ENCODE data around the gene AGBL4. TPM values are rescaled to one million over a fixed set of nuclear protein-coding genes. Genes with fewer than 3 reads are reported as not detected.

AGBL4 gene
- total and polyA plus RNA-seq, 11 donors = 0.40 to 1.4 (median 0.54) TPM; not detected in 3

DNA sequence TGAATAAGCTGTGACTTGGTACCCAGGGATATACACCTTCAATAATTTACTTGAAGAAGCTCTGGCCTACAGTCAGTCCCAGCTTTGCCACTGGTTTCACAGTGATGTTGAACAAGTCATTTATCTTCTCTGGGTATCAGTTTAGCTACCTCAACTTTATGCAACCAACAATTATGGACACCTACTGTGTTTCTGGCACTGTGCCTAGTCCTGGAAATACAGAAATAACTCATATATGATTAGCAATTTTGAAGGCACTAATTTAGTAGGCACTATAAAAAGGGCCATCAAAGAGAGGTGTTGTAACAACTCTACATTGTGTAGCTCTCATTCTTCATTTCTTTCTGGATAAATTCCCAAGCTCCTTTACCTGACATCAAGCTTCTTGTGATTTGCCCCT lies 1463.2 kb downstream of the AGBL4 start:
- no peak overlapping the region for H3K4me3 ChIP-seq
- no peak for ATAC-seq
- no peak for DNase-seq
- H3K9me3 ChIP-seq = no peaks in the 10 kb centered on the region
- intact Hi-C loops (cut with DNase I) = no loop called here
- no peaks in the 10 kb centered on the region for H3K4me1 ChIP-seq
- H3K27ac ChIP-seq = no peak overlapping the region
- TF ChIP-seq POLR2A (IDR thresholded peaks at IDR 0.05) = no peak
- TF ChIP-seq, protein P1, sequence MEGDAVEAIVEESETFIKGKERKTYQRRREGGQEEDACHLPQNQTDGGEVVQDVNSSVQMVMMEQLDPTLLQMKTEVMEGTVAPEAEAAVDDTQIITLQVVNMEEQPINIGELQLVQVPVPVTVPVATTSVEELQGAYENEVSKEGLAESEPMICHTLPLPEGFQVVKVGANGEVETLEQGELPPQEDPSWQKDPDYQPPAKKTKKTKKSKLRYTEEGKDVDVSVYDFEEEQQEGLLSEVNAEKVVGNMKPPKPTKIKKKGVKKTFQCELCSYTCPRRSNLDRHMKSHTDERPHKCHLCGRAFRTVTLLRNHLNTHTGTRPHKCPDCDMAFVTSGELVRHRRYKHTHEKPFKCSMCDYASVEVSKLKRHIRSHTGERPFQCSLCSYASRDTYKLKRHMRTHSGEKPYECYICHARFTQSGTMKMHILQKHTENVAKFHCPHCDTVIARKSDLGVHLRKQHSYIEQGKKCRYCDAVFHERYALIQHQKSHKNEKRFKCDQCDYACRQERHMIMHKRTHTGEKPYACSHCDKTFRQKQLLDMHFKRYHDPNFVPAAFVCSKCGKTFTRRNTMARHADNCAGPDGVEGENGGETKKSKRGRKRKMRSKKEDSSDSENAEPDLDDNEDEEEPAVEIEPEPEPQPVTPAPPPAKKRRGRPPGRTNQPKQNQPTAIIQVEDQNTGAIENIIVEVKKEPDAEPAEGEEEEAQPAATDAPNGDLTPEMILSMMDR (IDR thresholded peaks at IDR 0.05) = no peak
- H3K27me3 ChIP-seq = no peaks in the 10 kb centered on the region
- no peaks in the 10 kb centered on the region for H3K36me3 ChIP-seq

DNA sequence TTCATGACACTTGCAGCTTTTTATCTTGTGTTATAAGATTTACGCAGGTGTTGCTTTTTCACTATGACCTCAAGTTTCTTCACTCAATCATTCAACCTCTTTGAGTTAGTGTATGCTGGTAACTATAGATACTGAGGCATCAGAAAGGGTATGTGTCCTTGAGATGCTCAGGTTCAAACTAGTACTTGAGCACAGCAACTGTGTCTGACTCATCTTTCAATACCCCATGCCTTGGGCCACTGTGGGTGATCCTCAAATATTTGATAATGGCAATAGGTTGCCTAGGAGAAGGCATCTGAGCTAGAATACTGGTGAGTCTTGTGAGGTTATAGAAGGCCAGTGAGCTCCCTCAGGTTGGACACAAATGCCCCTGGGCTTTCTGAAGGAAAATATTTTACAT lies 1463.6 kb downstream of the AGBL4 start:
- intact Hi-C loops (cut with DNase I) = no loop called here
- no peaks in the 10 kb centered on the region for H3K27me3 ChIP-seq
- H3K36me3 ChIP-seq = no peaks in the 10 kb centered on the region
- ATAC-seq = no peak
- H3K9me3 ChIP-seq = no peaks in the 10 kb centered on the region
- no peaks in the 10 kb centered on the region for H3K4me1 ChIP-seq
- 46 to 96% (median 93%) methylated on average over 1 of the region's 1 CpG for WGBS, 4 donors
- H3K27ac ChIP-seq = no peak overlapping the region
- H3K4me3 ChIP-seq = no peak overlapping the region
- TF ChIP-seq, protein P1 (IDR thresholded peaks at IDR 0.05) = no peak
- TF ChIP-seq POLR2A (IDR thresholded peaks at IDR 0.05) = no peak
- DNase-seq = no peak

DNA sequence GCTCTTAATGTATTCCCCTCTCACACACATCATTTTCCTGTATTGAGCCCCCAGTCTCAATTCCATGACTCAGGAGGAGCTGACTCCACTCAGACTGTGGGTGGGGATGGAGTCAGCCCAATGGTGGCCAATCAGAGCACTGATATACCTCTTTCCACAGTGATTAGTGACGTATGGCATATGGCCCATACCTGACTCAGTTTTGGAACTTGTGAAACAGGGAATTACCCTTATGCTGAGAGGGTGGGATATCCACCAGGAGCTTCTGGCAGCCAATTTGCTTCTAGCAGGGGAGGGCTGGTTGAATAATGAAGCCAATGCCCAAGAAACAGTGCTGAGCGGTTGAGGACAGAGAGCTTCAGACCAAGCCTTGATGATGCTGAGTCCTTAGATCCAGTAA lies 1465.4 kb downstream of the AGBL4 start:
- TF ChIP-seq, protein P1 (IDR thresholded peaks at IDR 0.05) = no peak
- TF ChIP-seq POLR2A (IDR thresholded peaks at IDR 0.05) = no peak
- ATAC-seq (no peak), DNase-seq (no peak)
- no peak overlapping the region for H3K4me3 ChIP-seq
- H3K27me3 ChIP-seq = no peaks in the 10 kb centered on the region
- H3K4me1 ChIP-seq = peaks cover 0 to 2% (median 0%) of the 10 kb centered on the region in 12 donors
- intact Hi-C loops (cut with DNase I) = loop anchor here in 1 of 10 donors (10.0 kb wide), 1 partner anchor 1786 kb away; no protein-coding TSS in a partner anchor
- no peak overlapping the region for H3K27ac ChIP-seq
- WGBS, 4 donors = 77 to 86% (median 78%) methylated on average over 2 of the region's 2 CpGs
- no peaks in the 10 kb centered on the region for H3K9me3 ChIP-seq
- no peaks in the 10 kb centered on the region for H3K36me3 ChIP-seq

DNA sequence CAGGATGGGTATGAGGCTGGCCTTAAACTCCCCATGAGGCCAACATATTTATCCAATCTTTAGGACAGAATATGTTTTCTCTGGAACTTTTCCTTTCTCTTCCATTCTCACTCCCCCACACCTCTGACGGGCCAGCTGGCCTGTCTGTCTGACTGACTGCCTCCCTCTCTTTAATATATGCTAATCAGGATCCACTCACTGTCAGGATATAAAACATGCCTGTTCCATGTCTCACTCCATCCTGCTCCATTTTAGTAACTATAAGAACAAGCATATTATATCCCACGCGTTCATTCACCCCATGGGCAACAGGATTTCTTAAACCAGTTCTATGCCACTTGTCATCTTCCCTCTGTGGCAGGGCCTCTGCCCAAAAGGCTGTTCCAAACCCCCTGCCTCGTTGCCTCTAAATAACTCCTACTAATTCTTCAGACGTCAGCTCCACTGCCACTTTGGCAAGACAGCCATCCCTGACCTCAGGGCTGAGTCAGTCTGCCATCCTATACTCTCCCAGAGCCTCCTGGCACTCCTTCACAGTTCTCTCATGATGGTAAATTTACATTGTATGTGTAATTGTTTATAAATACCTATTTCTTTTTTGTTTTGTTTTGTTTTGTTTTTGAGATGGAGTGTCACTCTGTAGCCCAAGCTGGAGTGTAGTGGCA lies 1467.4 kb downstream of the AGBL4 start:
- Histone ChIP-seq H3K4me1 (peaks cover 0 to 11% (median 0%) of the 10 kb centered on the region in 12 donors), H3K9me3 (no peaks in the 10 kb centered on the region), H3K27ac (no peak overlapping the region), H3K36me3 (no peaks in the 10 kb centered on the region), H3K4me3 (no peak overlapping the region), H3K27me3 (no peaks in the 10 kb centered on the region)
- DNase-seq (no peak), ATAC-seq (no peak)
- intact Hi-C loops (cut with DNase I) = loop anchor here in 1 of 10 donors (10.0 kb wide), 1 partner anchor 1788 kb away; no protein-coding TSS in a partner anchor
- TF ChIP-seq POLR2A (IDR thresholded peaks at IDR 0.05) = no peak
- TF ChIP-seq, protein P1 (IDR thresholded peaks at IDR 0.05) = no peak
- WGBS, 4 donors = 69 to 75% (median 72%) methylated on average over 5 of the region's 5 CpGs

Measured in heart left ventricle (tissue), 16 donors.